NCI-H2196 (cell line): ENCODE measurements around the gene PLCB2.

ENCODE experiments used
- DNase-seq: peaks from one replicate; lab custom pipeline; 2025; ENCODE audit not compliant: unreplicated experiment; lab: John Stamatoyannopoulos, UW

Gene PLCB2

GRCh38 chr15:40272485-40273056, 35.2 kb downstream of the PLCB2 start:
- no peak for DNase-seq

- DNase-seq: no peak
Measured at GRCh38 chr15:40271685-40272484, 35.9 kb downstream of the PLCB2 start.

GRCh38 chr15:40270246-40270995, 37.3 kb downstream of the PLCB2 start:
- DNase-seq: no peak

GRCh38 chr15:40269604-40270003, 38.1 kb downstream of the PLCB2 start:
- DNase-seq: no peak

- no peak for DNase-seq
Measured at GRCh38 chr15:40267670-40268069, 40.1 kb downstream of the PLCB2 start.

- DNase-seq: no peak
Measured at GRCh38 chr15:40266828-40267304, 40.9 kb downstream of the PLCB2 start.

GRCh38 chr15:40265875-40266274, 41.9 kb downstream of the PLCB2 start:
- DNase-seq: no peak

- DNase-seq: no peak
Measured at GRCh38 chr15:40265355-40265754, 42.4 kb downstream of the PLCB2 start.

- no peak for DNase-seq
Measured at GRCh38 chr15:40264321-40265153, 43.2 kb downstream of the PLCB2 start.

GRCh38 chr15:40263024-40263754, 44.5 kb downstream of the PLCB2 start:
- no peak for DNase-seq

GRCh38 chr15:40259021-40259420, 48.7 kb downstream of the PLCB2 start:
- no peak for DNase-seq

GRCh38 chr15:40258544-40258943, 49.2 kb downstream of the PLCB2 start:
- DNase-seq: no peak

GRCh38 chr15:40257656-40258450, 49.9 kb downstream of the PLCB2 start:
- DNase-seq: no peak

GRCh38 chr15:40256638-40257235, 51.0 kb downstream of the PLCB2 start:
- no peak for DNase-seq

GRCh38 chr15:40255033-40255432, 52.7 kb downstream of the PLCB2 start:
- DNase-seq: no peak

- DNase-seq: no peak
Measured at GRCh38 chr15:40254452-40254851, 53.3 kb downstream of the PLCB2 start.

- no peak for DNase-seq
Measured at GRCh38 chr15:40253167-40253790, 54.5 kb downstream of the PLCB2 start.

GRCh38 chr15:40252438-40253166, 55.1 kb downstream of the PLCB2 start:
- DNase-seq: no peak
